H9 (cell line): ENCODE measurements around the gene IL10RA. TPM values are rescaled to one million over a fixed set of nuclear protein-coding genes. Genes with fewer than 3 reads are reported as not detected.

Experiments
- DNase-seq: peaks from one replicate; pipeline ENCODE4 v3.0.0-alpha.2; 2017
- H2AFZ ChIP-seq: one replicate; pipeline ENCODE4 v1.6.1; 2013; ENCODE audit warnings: mild to moderate bottlenecking, low read length, control low read depth, moderate library complexity
- H2AK5ac ChIP-seq: 2 replicates; pipeline ENCODE4 v1.6.1; 2013; ENCODE audit warnings: low read length, control low read depth, mixed read lengths; ENCODE audit not compliant: insufficient read length
- H2BK120ac ChIP-seq: one replicate; pipeline ENCODE4 v1.6.1; 2013; ENCODE audit warnings: low read depth, mild to moderate bottlenecking, low read length, control low read depth, inconsistent platforms; ENCODE audit not compliant: poor library complexity, severe bottlenecking
- H2BK12ac ChIP-seq: 2 replicates; pipeline ENCODE4 v1.6.1; 2013; ENCODE audit warnings: low read length, control low read depth, mixed read lengths, low read depth; ENCODE audit not compliant: insufficient read length
- H2BK15ac ChIP-seq: 2 replicates; pipeline ENCODE4 v1.6.1; 2013; ENCODE audit warnings: low read depth, low read length, control low read depth
- H2BK20ac ChIP-seq: one replicate; pipeline ENCODE4 v1.6.1; 2013; ENCODE audit warnings: low read depth, mild to moderate bottlenecking, low read length, control low read depth, inconsistent platforms; ENCODE audit not compliant: poor library complexity, severe bottlenecking
- H2BK5ac ChIP-seq: 2 replicates; pipeline ENCODE4 v1.6.1; 2013; ENCODE audit warnings: low read length, control low read depth, mixed read lengths; ENCODE audit not compliant: insufficient read length
- H3K14ac ChIP-seq: 2 replicates; pipeline ENCODE4 v1.6.1; 2013; ENCODE audit warnings: low read length, control low read depth; ENCODE audit not compliant: insufficient read depth
- H3K18ac ChIP-seq: 2 replicates; pipeline ENCODE4 v1.6.1; 2013; ENCODE audit warnings: low read depth, mild to moderate bottlenecking, mixed read lengths, low read length, control low read depth; ENCODE audit not compliant: insufficient read length
- H3K23ac ChIP-seq: 2 replicates; pipeline ENCODE4 v1.6.1; 2013; ENCODE audit warnings: low read length, control low read depth, mixed read lengths, low read depth; ENCODE audit not compliant: insufficient read length
- H3K23me2 ChIP-seq: 2 replicates; pipeline ENCODE4 v1.6.1; 2013; ENCODE audit warnings: low read depth, mild to moderate bottlenecking, mixed read lengths, low read length, control low read depth; ENCODE audit not compliant: insufficient read length, poor library complexity, severe bottlenecking
- H3K27ac ChIP-seq: 2 replicates; pipeline ENCODE4 v1.5.1; 2013; ENCODE audit warnings: low read length, control low read depth, mixed read lengths, low read depth; ENCODE audit not compliant: insufficient read length
- H3K27me3 ChIP-seq: 2 replicates; pipeline ENCODE4 v1.6.1; 2013; ENCODE audit warnings: low read length, control low read depth, inconsistent platforms; ENCODE audit not compliant: insufficient read depth
- H3K4ac ChIP-seq: 2 replicates; pipeline ENCODE4 v1.6.1; 2013; ENCODE audit warnings: low read depth, mild to moderate bottlenecking, control low read depth, inconsistent platforms, low read length, moderate library complexity
- H3K4me1 ChIP-seq: 2 replicates; pipeline ENCODE4 v1.6.1; 2013; ENCODE audit warnings: low read length, control low read depth, inconsistent platforms; ENCODE audit not compliant: insufficient read depth
- H3K4me2 ChIP-seq: 2 replicates; pipeline ENCODE4 v1.6.1; 2013; ENCODE audit warnings: low read length, control low read depth, mixed read lengths; ENCODE audit not compliant: insufficient read length, insufficient read depth
- H3K56ac ChIP-seq: 2 replicates; pipeline ENCODE4 v1.6.1; 2013; ENCODE audit warnings: low read depth, mild to moderate bottlenecking, mixed read lengths, low read length, control low read depth; ENCODE audit not compliant: insufficient read length
- H3K79me1 ChIP-seq: 2 replicates; pipeline ENCODE4 v1.6.1; 2013; ENCODE audit warnings: low read depth, mild to moderate bottlenecking, moderate library complexity, low read length, control low read depth, inconsistent platforms; ENCODE audit not compliant: insufficient read depth, poor library complexity, severe bottlenecking
- H3K79me2 ChIP-seq: 2 replicates; pipeline ENCODE4 v1.6.1; 2013; ENCODE audit warnings: low read length, control low read depth, inconsistent platforms; ENCODE audit not compliant: insufficient read depth
- H3K9ac ChIP-seq: 2 replicates; pipeline ENCODE4 v1.6.1; 2013; ENCODE audit warnings: low read length, control low read depth, mixed read lengths; ENCODE audit not compliant: insufficient read length; ENCODE audit errors: extremely low read depth
- H3K9me3 ChIP-seq: one replicate; pipeline ENCODE4 v1.6.1; 2013; ENCODE audit warnings: low read depth, low read length, inconsistent platforms; ENCODE audit not compliant: control insufficient read depth
- H3T11ph ChIP-seq: one replicate; pipeline ENCODE4 v1.6.1; 2013; ENCODE audit warnings: mild to moderate bottlenecking, low read length, control low read depth, inconsistent platforms
- H4K20me1 ChIP-seq: one replicate; pipeline ENCODE4 v1.6.1; 2013; ENCODE audit not compliant: control insufficient read depth, insufficient read length, insufficient read depth
- H4K5ac ChIP-seq: 2 replicates; pipeline ENCODE4 v1.6.1; 2013; ENCODE audit warnings: low read depth, mild to moderate bottlenecking, mixed read lengths, low read length, control low read depth; ENCODE audit not compliant: insufficient read length
- H4K8ac ChIP-seq: replicated peaks from 2 replicates; pipeline ENCODE4 v1.6.1; 2013; ENCODE audit warnings: low read length, control low read depth, mixed read lengths, low read depth; ENCODE audit not compliant: insufficient read length
- H4K91ac ChIP-seq: 2 replicates; pipeline ENCODE4 v1.6.1; 2013; ENCODE audit warnings: low read depth, mild to moderate bottlenecking, moderate library complexity, mixed read lengths, low read length, control low read depth; ENCODE audit not compliant: insufficient read length
- H3K27ac Mint-ChIP-seq, 3 experiments: 2 replicates in 2 of 3; 3 replicates in 1 of 3; pipeline ENCODE4 v1.8.0; 2020 to 2021; ENCODE audit warnings: mixed read lengths in 3 of 3, mild to moderate bottlenecking in 1 of 3, moderate library complexity in 1 of 3
- H3K27me3 Mint-ChIP-seq: 2 replicates; pipeline ENCODE4 v1.8.0; 2021; ENCODE audit warnings: low read depth, mild to moderate bottlenecking, moderate library complexity, mixed read lengths
- H3K36me3 Mint-ChIP-seq, 3 experiments: 2 replicates in 2 of 3; 3 replicates in 1 of 3; pipeline ENCODE4 v1.8.0; 2020 to 2021; ENCODE audit warnings: low read depth in 3 of 3, mixed read lengths in 3 of 3; ENCODE audit not compliant: insufficient read depth in 1 of 3
- H3K4me1 Mint-ChIP-seq, 2 experiments: 2 replicates each; pipeline ENCODE4 v1.8.0; 2020; ENCODE audit warnings: mixed read lengths in 2 of 2
- H3K4me3 Mint-ChIP-seq, 2 experiments: 2 replicates in 1 of 2; 3 replicates in 1 of 2; pipeline ENCODE4 v1.8.0; 2020 to 2021; ENCODE audit warnings: mild to moderate bottlenecking in 2 of 2, mixed read lengths in 2 of 2, moderate library complexity in 1 of 2
- H3K9me3 Mint-ChIP-seq, 2 experiments: 2 replicates in 1 of 2; 3 replicates in 1 of 2; pipeline ENCODE4 v1.8.0; 2020; ENCODE audit warnings: mild to moderate bottlenecking in 2 of 2, mixed read lengths in 2 of 2, moderate library complexity in 1 of 2
- WGBS: extraction: QIAGEN DNeasy Blood & Tissue Kit; methylation state at CpG from one replicate; pipeline ENCODE4 v1.1.7; 2013; ENCODE audit warnings: missing lambda C conversion rate, low lambda C conversion rate, mixed read lengths; ENCODE audit not compliant: insufficient read length; ENCODE audit errors: extremely low coverage; 5-methylcytosine and 5-hydroxymethylcytosine counted together
- total RNA-seq: library from RNA; stranded (reverse); gene quantifications from 2 replicates; pipeline ENCODE4 v1.2.1, GENCODE V29; 2021
- TF ChIP-seq, protein P1 (sequence below): fragments of 200-600 bp; sonication (generic); conservative IDR thresholded peaks from 3 replicates; pipeline ENCODE4 v1.8.0; 2021; ENCODE audit warnings: antibody characterized with exemption, mild to moderate bottlenecking

IL10RA gene
- total RNA-seq, 1 experiment from 2014 or later = not detected

DNA sequence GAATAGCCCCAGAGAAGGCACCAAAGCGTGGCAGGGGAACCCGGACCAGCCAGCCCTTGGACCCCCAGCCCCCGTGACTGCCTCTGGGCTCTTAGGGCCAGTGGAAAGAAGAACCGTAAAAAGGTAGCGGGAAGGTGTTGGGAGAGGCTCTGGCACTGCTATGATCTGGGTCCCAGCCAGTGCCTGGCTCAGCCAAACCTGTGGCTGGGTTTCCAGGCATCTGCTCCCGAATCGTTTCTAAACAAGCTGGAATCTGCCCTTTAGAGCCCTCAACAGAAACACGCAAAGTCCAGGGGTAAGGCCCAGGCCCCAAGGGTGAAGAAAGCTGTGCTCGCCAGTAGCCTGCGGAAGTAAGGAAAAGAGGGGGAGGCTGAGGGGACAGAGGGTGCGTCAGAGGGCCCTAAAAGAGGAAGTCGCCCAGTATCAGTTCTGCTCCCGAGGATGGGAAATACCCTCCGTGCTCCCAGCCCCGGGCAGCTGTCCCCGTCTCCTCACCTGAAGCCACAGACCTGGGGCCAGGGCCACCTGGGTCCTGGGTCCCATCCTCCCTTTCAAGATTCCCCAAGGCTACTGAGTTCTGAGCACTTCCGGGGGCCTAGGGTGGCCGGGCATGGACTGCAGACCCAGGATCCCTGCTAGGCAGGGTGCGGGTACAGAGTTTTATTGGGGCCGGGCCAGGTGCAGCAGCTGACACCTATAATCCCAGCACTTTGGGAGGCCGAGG lies 24.7 kb downstream of the IL10RA start:
- Histone ChIP-seq H4K8ac (no peak overlapping the region), H3K14ac (no peak overlapping the region; the same call in 1 of the 2 replicates), H2BK120ac (no peak overlapping the region), H2AK5ac (no peak overlapping the region), H3K23me2 (no peaks in the 10 kb centered on the region), H3K4me2 (no peak overlapping the region), H2BK15ac (no peak overlapping the region), H4K20me1 (no peaks in the 10 kb centered on the region), H3K9ac (no peak overlapping the region), H2BK5ac (no peak overlapping the region), H3K4me1 (no peaks in the 10 kb centered on the region), H2AFZ (no peak overlapping the region), H3K9me3 (no peaks in the 10 kb centered on the region), H3K4ac (no peak overlapping the region), H3K79me1 (no peaks in the 10 kb centered on the region), H3K27me3 (peaks cover 2% of the 10 kb centered on the region; the same call in 1 of the 2 replicates), H3K56ac (no peak overlapping the region), H3T11ph (no peak overlapping the region), H4K91ac (no peak overlapping the region), H3K18ac (no peak overlapping the region), H4K5ac (no peak overlapping the region), H3K79me2 (no peaks in the 10 kb centered on the region), H2BK20ac (no peak overlapping the region), H3K27ac (no peak overlapping the region), H2BK12ac (no peak overlapping the region), H3K23ac (no peak overlapping the region)
- Mint-ChIP-seq H3K27me3 (peaks cover 14% of the 10 kb centered on the region), H3K27ac (no peak overlapping the region), H3K9me3 (no peaks in the 10 kb centered on the region), H3K36me3 (no peaks in the 10 kb centered on the region), H3K4me3 (no peak overlapping the region), H3K4me1 (no peaks in the 10 kb centered on the region)
- TF ChIP-seq, protein P1, sequence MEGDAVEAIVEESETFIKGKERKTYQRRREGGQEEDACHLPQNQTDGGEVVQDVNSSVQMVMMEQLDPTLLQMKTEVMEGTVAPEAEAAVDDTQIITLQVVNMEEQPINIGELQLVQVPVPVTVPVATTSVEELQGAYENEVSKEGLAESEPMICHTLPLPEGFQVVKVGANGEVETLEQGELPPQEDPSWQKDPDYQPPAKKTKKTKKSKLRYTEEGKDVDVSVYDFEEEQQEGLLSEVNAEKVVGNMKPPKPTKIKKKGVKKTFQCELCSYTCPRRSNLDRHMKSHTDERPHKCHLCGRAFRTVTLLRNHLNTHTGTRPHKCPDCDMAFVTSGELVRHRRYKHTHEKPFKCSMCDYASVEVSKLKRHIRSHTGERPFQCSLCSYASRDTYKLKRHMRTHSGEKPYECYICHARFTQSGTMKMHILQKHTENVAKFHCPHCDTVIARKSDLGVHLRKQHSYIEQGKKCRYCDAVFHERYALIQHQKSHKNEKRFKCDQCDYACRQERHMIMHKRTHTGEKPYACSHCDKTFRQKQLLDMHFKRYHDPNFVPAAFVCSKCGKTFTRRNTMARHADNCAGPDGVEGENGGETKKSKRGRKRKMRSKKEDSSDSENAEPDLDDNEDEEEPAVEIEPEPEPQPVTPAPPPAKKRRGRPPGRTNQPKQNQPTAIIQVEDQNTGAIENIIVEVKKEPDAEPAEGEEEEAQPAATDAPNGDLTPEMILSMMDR = no peak
- no peak for DNase-seq
- no CpG with 5 or more reads among the region's 21 CpGs for WGBS
